MCF 10A (cell line): ENCODE results near the gene KLK15. TPM values are rescaled to one million over a fixed set of nuclear protein-coding genes. Genes with fewer than 3 reads are reported as not detected.

Source experiments
- BruUV-seq: library from RNA; stranded (reverse); fragments of 400-500 nt; replicated peaks from 2 replicates; lab custom pipeline; 2021; lab: Mats Ljungman, UMichigan
- CTCF ChIA-PET: fragments of 300-600 bp; sonication (Branson Sonifier 250); formaldehyde crosslinking; extraction: SDS; loops from one replicate; lab custom pipeline; 2021; ENCODE audit warnings: antibody characterized with exemption, inconsistent platforms; lab: Yijun Ruan, JAX
- POLR2A ChIA-PET: fragments of 300-600, 350-650 bp; sonication (Branson Sonifier 250); formaldehyde crosslinking; extraction: SDS; loops from one replicate; lab custom pipeline; 2020; ENCODE audit warnings: antibody characterized with exemption, inconsistent platforms; lab: Yijun Ruan, JAX
- DNase-seq: peaks from one replicate; pipeline ENCODE4 v3.0.0-alpha.2; 2018; ENCODE audit not compliant: unreplicated experiment
- H3K27ac Mint-ChIP-seq: one replicate; pipeline ENCODE4 v1.8.0; 2022; ENCODE audit warnings: mild to moderate bottlenecking, low read depth, mixed read lengths; ENCODE audit not compliant: unreplicated experiment
- H3K27me3 Mint-ChIP-seq: one replicate; pipeline ENCODE4 v1.8.0; 2022; ENCODE audit warnings: mixed read lengths; ENCODE audit not compliant: insufficient read depth, unreplicated experiment
- H3K36me3 Mint-ChIP-seq: one replicate; pipeline ENCODE4 v1.8.0; 2022; ENCODE audit warnings: mild to moderate bottlenecking, moderate library complexity, mixed read lengths; ENCODE audit not compliant: insufficient read depth, unreplicated experiment
- H3K4me1 Mint-ChIP-seq: one replicate; pipeline ENCODE4 v1.8.0; 2022; ENCODE audit warnings: mixed read lengths; ENCODE audit not compliant: insufficient read depth, unreplicated experiment
- H3K4me3 Mint-ChIP-seq: one replicate; pipeline ENCODE4 v1.8.0; 2022; ENCODE audit warnings: mild to moderate bottlenecking, moderate library complexity, mixed read lengths; ENCODE audit not compliant: unreplicated experiment
- H3K9me3 Mint-ChIP-seq: one replicate; pipeline ENCODE4 v1.8.0; 2022; ENCODE audit warnings: mixed read lengths; ENCODE audit not compliant: unreplicated experiment
- CTCF ChIP-seq: fragments of 200-600 bp; IDR thresholded peaks from one replicate; pipeline ENCODE4 v1.8.0; 2022; ENCODE audit warnings: antibody characterized with exemption, mild to moderate bottlenecking; ENCODE audit not compliant: unreplicated experiment
- intact Hi-C: fragments of 100-400 bp; cut with micrococcal nuclease; formaldehyde crosslinking; loops from 2 replicates; pipeline ENCODE4 v1.14.1; 2022
- total RNA-seq: library from RNA; stranded (reverse); gene quantifications from 2 replicates; pipeline ENCODE4 v1.2.3, GENCODE V29; 2022

KLK15 gene
- total RNA-seq, 1 experiment from 2014 or later: not detected

GRCh38 chr19:50796634-50797428, 36.5 kb downstream of the KLK15 start:
- ChIA-PET CTCF (interaction anchor here (0.6 to 2.4 kb wide), 7 partner anchors 13 to 558 kb away, joined by 3 to 14 read pairs (median 3); no protein-coding TSS in a partner anchor), POLR2A (no interaction called here)
- TF ChIP-seq CTCF: no peak
- Mint-ChIP-seq H3K4me3 (no peak overlapping the region), H3K4me1 (peaks cover 6% of the 10 kb centered on the region), H3K27me3 (no peaks in the 10 kb centered on the region), H3K36me3 (peaks cover 68% of the 10 kb centered on the region), H3K27ac (peak overlapping the region; percentile 39), H3K9me3 (no peaks in the 10 kb centered on the region)
- DNase-seq: no peak
- no TSS peak for BruUV-seq
- intact Hi-C loops: no loop called here

GRCh38 chr19:50796128-50796633, 37.2 kb downstream of the KLK15 start:
- TF ChIP-seq CTCF: no peak
- no peak overlapping the region for H3K27ac Mint-ChIP-seq
- peaks cover 5% of the 10 kb centered on the region for H3K4me1 Mint-ChIP-seq
- no peak overlapping the region for H3K4me3 Mint-ChIP-seq
- no TSS peak for BruUV-seq
- H3K9me3 Mint-ChIP-seq: no peaks in the 10 kb centered on the region
- ChIA-PET POLR2A (interaction anchor here (0.6 to 5.1 kb wide), 2 partner anchors 7 to 136 kb away, joined by 3 to 33 read pairs; no protein-coding TSS in a partner anchor), CTCF (interaction anchor here (0.7 to 2.4 kb wide), 2 partner anchors 126 to 558 kb away, joined by 3 to 14 read pairs; no protein-coding TSS in a partner anchor)
- intact Hi-C loops: no loop called here
- no peaks in the 10 kb centered on the region for H3K27me3 Mint-ChIP-seq
- no peak for DNase-seq
- peaks cover 62% of the 10 kb centered on the region for H3K36me3 Mint-ChIP-seq

- H3K4me3 Mint-ChIP-seq: no peak overlapping the region
- no TSS peak for BruUV-seq
- no peak for TF ChIP-seq CTCF
- H3K27ac Mint-ChIP-seq: no peak overlapping the region
- peaks cover 57% of the 10 kb centered on the region for H3K36me3 Mint-ChIP-seq
- no peak for DNase-seq
- CTCF ChIA-PET: interaction anchor here (1.9 to 2.4 kb wide), 2 partner anchors 12 to 127 kb away, joined by 4 to 14 read pairs; no protein-coding TSS in a partner anchor
- no peaks in the 10 kb centered on the region for H3K27me3 Mint-ChIP-seq
- H3K9me3 Mint-ChIP-seq: no peaks in the 10 kb centered on the region
- peaks cover 5% of the 10 kb centered on the region for H3K4me1 Mint-ChIP-seq
- intact Hi-C loops: no loop called here
- POLR2A ChIA-PET: interaction anchor here (0.6 to 5.1 kb wide), 2 partner anchors 8 to 137 kb away, joined by 3 to 33 read pairs; no protein-coding TSS in a partner anchor
Observed at GRCh38 chr19:50795664-50796073, 37.7 kb downstream of the KLK15 start.
